Effector memory CD8-positive, alpha-beta T cell (primary cell): ENCODE data around the gene FXYD2.
"Not testable (repeated sequence)": the region's sequence is repeated elsewhere in the genome, so short reads cannot be mapped to it uniquely, and the experiment has no call there.

ENCODE experiments used
- ATAC-seq: fragments of 150-1000 bp; cut with Tn5 transposase; replicated peaks from 2 replicates; pipeline ENCODE4 v1.10.0; 2021; ENCODE audit warnings: mild to moderate bottlenecking, moderate library complexity
- DNase-seq, 3 experiments: peaks; one replicate each; pipeline ENCODE4 v3.0.0; 2021
- H3K27ac Mint-ChIP-seq, 2 donors: one replicate each; pipeline ENCODE4 v1.8.0; 2022; ENCODE audit warnings: mild to moderate bottlenecking in 2 of 2, mixed read lengths in 2 of 2, moderate library complexity in 2 of 2
- H3K27me3 Mint-ChIP-seq, 2 donors: one replicate each; pipeline ENCODE4 v1.8.0; 2022; ENCODE audit warnings: mixed read lengths in 2 of 2
- H3K36me3 Mint-ChIP-seq: one replicate; pipeline ENCODE4 v1.8.0; 2022; ENCODE audit warnings: mild to moderate bottlenecking, moderate library complexity, mixed read lengths; ENCODE audit not compliant: insufficient read depth
- H3K4me1 Mint-ChIP-seq, 2 donors: one replicate each; pipeline ENCODE4 v1.8.0; 2022; ENCODE audit warnings: low read depth in 2 of 2, mixed read lengths in 2 of 2
- H3K4me3 Mint-ChIP-seq, 2 donors: one replicate each; pipeline ENCODE4 v1.8.0; 2022; ENCODE audit warnings: mild to moderate bottlenecking in 2 of 2, mixed read lengths in 2 of 2, moderate library complexity in 2 of 2
- H3K9me3 Mint-ChIP-seq, 2 donors: one replicate each; pipeline ENCODE4 v1.8.0; 2022; ENCODE audit warnings: mixed read lengths in 2 of 2
- total RNA-seq, 9 experiments: gene quantifications; one replicate each; lab custom pipeline; 2026; lab: John Stamatoyannopoulos, UW

Gene FXYD2
- total RNA-seq: 0 to 7.3 (median 0.20) reads per million in 9 experiments

DNA sequence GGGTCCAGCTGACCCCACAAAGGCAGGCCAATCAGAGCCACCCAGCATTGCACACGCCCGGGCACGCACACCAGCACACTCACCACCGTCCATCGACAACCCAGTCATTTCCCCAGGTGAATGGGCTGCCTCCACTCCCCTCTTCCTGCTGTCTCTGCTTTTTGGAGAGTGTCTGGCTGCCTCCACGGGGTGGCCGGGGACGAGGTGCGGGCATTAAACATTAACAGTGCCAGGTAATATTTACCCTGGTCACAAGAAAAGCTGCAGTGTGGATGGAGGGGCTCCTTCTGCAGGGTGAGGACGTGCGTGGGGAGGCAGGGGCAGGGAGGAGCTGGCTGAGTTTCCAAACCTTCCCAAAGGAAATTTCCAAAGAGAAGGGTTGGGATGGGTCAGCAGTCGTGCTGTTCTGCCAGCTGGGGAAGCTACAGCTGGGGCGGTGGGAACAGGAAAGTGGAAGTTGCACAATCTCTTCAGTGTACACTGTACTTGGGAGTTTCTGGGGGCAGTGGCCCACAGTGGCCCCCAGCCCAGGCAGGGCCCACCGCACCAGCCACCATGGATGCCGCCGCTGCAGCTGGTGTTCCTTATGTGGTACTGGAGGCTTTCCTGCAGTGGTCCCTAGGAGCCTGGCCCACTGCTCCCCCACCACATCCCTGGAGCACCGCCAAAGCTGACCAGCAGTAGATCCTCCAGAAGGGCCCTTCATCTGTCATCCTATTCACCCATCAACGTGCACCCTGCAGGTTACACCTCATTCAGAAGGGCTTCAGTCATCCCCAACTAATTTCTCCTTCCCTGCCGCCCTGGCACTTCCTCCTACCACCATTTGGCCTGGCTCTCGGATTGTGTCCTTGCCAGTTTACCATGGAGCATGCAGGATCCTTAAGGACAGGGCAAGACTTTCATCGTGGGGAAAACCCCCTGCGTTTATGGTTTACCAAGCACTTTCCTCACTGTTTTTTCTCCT, at the start of gene FXYD2:
TSS of gene FXYD2 (minus strand) at position 174 of the 967 bp plus-strand sequence. CDS start at position 108, 66 bp downstream.
- peaks cover 6% of the 10 kb centered on the region for H3K36me3 Mint-ChIP-seq
- peaks cover 40 to 47% of the 10 kb centered on the region in 2 donors for H3K4me1 Mint-ChIP-seq
- DNase-seq (no peak), ATAC-seq (no peak)
- no peaks in the 10 kb centered on the region for H3K27me3 Mint-ChIP-seq
- H3K9me3 Mint-ChIP-seq: no peaks in the 10 kb centered on the region
- peak within 1 kb of the TSS; percentile 47 to 90 for H3K27ac Mint-ChIP-seq
- H3K4me3 Mint-ChIP-seq: peak within 1 kb of the TSS; percentile 7 to 12

DNA sequence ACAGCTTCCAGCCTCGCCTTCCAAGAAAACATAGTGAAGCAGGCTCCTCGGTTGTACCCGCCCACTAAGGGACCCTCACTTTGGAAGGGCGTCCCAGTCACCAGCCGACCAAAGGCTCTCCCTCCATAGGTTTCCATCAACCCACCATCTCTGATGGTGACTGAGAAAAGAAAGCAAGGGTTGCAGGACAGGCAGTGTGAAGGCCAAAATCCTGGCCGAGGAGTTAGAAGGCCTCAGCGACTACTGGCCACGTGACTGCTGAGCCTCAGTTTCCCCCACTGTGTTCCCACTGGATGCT, 49.2 kb upstream of the FXYD2 start:
- no peaks in the 10 kb centered on the region for H3K9me3 Mint-ChIP-seq
- H3K36me3 Mint-ChIP-seq: peaks cover 3% of the 10 kb centered on the region
- peaks cover 23 to 30% of the 10 kb centered on the region in 2 donors for H3K4me1 Mint-ChIP-seq
- DNase-seq (no peak), ATAC-seq (no peak)
- H3K4me3 Mint-ChIP-seq: no peak overlapping the region
- no peak overlapping the region for H3K27ac Mint-ChIP-seq
- H3K27me3 Mint-ChIP-seq: peaks cover 65 to 73% of the 10 kb centered on the region in 2 donors

DNA sequence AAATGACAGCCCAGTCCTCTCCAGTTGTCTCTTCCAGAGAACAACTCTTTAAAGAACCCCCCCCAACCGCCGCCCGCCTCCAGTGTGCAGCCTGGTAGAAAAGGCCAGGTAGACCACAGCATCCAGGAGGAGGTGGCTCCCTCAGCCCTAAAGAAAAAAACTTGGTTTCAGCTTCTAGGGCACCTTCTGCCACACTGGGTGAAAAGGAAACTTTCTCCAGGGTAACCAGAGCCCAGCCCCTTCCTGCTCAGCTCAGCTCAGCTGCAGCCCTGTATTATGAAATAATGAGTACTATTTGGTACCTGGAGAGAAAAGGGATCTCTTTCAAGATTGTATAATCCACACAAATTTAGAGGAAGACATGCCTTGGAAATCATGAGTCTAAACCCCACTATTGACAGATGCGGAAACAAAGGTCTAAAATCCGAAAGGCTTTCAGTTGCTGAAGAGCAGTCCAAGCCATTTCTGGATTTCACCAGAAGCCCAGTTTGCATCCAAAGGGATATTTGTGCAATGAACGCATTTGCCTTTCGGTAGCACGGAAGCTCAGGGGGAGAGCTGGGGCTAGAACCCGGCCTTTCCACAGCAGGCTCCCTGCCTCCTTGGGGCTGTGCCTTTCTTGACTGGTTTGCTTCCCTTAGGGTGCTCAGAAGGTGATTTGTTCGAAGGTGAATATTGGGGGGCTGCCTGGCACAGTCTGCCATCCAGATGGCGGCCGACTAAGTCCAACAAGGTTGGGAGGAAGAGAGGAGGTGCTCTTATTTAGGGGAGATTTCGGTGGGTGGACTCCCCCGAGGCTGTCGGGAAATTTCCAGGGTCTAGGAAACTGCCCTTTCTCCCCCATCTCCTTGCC, 48.7 kb upstream of the FXYD2 start:
- Mint-ChIP-seq H3K9me3 (no peaks in the 10 kb centered on the region), H3K27ac (no peak overlapping the region), H3K4me1 (peaks cover 23 to 30% of the 10 kb centered on the region in 2 donors), H3K36me3 (peaks cover 3% of the 10 kb centered on the region), H3K4me3 (peak overlapping the region in 1 of 2 donors; percentile 9), H3K27me3 (peaks cover 63 to 72% of the 10 kb centered on the region in 2 donors)
- no peak for DNase-seq
- ATAC-seq: peak; percentile 34

DNA sequence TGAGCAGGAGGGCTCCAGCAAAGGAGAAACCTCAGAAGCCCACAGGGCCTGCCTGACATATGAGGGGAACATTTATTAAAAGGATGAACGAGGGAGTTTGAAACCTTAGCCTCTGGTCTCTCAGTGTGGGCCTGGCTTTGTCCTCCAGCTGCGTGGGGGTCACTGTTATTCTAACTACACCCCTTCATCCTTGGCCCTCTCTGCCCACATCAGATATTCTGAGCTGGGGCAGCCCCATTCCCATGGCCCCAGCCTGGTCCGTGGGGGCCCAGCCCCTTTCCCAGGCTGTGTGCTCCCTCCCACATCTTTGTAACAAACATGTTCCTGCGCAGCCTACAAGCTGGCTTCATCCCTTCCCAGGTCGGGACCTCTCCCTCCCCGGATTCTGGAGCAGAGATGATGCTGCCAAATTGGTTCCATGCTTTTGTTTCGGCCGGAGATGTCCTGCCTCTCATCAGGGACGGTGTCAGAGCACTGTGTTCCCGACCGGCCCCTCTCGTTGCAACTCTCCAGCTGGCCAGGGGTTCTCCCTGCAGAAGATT, 47.9 kb upstream of the FXYD2 start:
- peaks cover 23 to 30% of the 10 kb centered on the region in 2 donors for H3K4me1 Mint-ChIP-seq
- peaks cover 3% of the 10 kb centered on the region for H3K36me3 Mint-ChIP-seq
- H3K27ac Mint-ChIP-seq: no peak overlapping the region
- no peak overlapping the region for H3K4me3 Mint-ChIP-seq
- no peak for ATAC-seq
- DNase-seq: no peak
- no peaks in the 10 kb centered on the region for H3K9me3 Mint-ChIP-seq
- H3K27me3 Mint-ChIP-seq: peaks cover 66 to 72% of the 10 kb centered on the region in 2 donors

DNA sequence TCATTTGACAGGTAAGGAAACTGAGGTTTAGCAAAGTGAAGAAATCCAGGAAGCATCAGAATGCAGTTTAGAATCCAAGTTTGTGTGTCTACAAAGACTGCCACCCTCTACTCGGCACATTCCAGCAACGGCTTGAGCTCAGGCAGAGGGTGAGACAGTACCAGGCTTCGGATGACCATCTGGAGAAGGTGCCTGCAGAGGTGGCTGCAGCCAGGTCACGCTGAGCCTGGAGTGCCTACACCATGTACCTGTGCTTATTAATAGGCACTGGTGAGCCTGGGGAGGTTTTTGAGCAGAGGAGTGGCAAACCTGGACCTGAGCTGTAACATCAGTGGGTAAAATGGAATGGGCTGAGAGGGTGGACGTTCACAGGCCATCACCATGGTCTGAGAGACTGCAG, 47.2 kb upstream of the FXYD2 start:
- no peak overlapping the region for H3K4me3 Mint-ChIP-seq
- H3K36me3 Mint-ChIP-seq: peaks cover 3% of the 10 kb centered on the region
- no peaks in the 10 kb centered on the region for H3K9me3 Mint-ChIP-seq
- H3K27ac Mint-ChIP-seq: no peak overlapping the region
- H3K4me1 Mint-ChIP-seq: peaks cover 23 to 28% of the 10 kb centered on the region in 2 donors
- ATAC-seq (no peak), DNase-seq (no peak)
- peaks cover 66 to 72% of the 10 kb centered on the region in 2 donors for H3K27me3 Mint-ChIP-seq

DNA sequence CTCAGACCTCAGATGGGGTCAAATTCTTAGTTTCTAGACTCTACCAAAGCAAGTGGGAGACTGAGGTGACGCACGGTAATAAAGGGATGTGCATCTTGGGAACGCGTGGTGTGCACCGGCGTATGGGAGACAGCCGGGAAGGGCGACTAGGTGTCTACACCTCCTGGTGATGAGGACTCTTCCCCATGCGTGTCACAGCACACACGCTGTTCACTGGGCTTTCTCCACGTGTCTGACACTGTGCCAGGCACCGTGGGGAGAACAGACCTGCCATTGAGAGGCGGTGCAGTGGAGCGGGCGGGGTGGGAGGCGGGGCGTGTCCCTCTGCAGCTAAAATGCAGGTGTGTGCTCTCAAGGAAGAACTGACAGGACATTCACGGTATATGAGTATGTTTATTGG, 46.6 kb upstream of the FXYD2 start:
- Mint-ChIP-seq H3K36me3 (peaks cover 2% of the 10 kb centered on the region), H3K9me3 (no peaks in the 10 kb centered on the region)
- ATAC-seq: no peak

DNA sequence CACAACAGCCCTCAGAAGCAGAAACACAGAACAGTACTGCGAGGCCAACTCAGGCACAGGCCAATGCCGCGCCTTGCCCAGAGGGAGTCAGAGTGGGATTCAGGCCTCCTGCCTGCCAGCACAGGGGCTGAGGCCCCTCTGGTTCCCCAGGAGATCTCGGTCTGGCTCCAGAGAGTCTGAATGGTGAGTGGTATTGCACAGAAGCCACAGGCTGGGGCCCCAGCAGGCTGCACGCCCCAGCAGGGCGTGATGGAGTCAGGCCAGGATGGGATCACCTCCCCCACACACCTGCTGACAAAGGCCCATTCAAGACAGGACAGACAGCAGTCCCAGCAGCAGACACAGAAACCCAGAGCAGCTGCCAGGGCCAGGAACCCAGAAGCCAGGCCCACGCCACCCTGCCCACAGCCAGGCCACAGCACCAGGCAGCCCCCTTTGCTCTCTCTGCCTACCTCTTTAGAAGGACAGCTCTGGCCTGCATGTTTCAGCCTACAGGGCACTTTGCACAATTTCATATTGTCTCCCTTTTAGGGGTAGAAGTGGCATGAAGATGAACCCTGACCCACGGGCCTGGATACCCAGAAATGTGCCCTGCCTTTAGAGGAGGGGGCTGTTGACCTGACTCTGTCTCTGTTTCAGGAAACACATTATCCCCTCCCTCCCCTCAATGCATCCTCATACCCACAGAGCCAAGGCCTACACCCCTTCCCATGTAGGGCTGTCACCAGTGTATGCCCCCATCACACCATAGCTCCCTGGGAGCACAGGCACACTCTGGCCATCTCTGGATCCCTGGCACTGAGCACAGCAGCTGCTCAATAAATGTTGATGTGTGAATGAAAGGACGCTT, 45.8 kb upstream of the FXYD2 start:
- ATAC-seq: no peak
- no peak overlapping the region for H3K27ac Mint-ChIP-seq

More for the DNA sequence above, 46.6 kb upstream of the FXYD2 start:
- no peak overlapping the region for H3K4me3 Mint-ChIP-seq
- DNase-seq: no peak
- H3K27ac Mint-ChIP-seq: no peak overlapping the region
- H3K4me1 Mint-ChIP-seq: peaks cover 20 to 24% of the 10 kb centered on the region in 2 donors
- H3K27me3 Mint-ChIP-seq: peaks cover 62 to 72% of the 10 kb centered on the region in 2 donors

DNA sequence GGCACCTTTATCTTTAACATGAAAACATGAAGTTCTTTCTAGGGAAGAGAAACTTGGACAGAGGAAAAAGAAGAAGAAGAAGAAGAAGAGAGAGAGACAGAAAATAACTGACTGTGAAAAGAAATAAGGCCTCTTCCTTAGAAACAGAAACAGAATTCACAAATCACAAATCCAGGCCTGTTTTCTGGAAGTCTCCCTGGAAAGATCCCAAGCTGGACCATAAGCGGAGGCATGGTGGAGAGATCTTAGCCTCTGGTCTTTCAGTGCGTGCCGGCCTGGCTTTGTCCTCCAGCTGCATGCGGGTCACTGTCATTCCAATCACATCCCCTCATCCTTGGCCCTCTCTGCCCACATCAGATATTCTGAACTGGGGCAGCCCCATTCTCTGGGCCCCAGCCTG, 45.1 kb upstream of the FXYD2 start:
- H3K27ac Mint-ChIP-seq: no peak overlapping the region
- no peak for ATAC-seq
- peaks cover 6 to 11% of the 10 kb centered on the region in 2 donors for H3K4me1 Mint-ChIP-seq
- H3K27me3 Mint-ChIP-seq: peaks cover 47 to 64% of the 10 kb centered on the region in 2 donors
- no peak for DNase-seq
- no peak overlapping the region for H3K4me3 Mint-ChIP-seq
- no peaks in the 10 kb centered on the region for H3K9me3 Mint-ChIP-seq
- H3K36me3 Mint-ChIP-seq: no peaks in the 10 kb centered on the region

More for the DNA sequence above, 45.8 kb upstream of the FXYD2 start:
- Mint-ChIP-seq H3K36me3 (no peaks in the 10 kb centered on the region), H3K9me3 (no peaks in the 10 kb centered on the region), H3K27me3 (peaks cover 54 to 71% of the 10 kb centered on the region in 2 donors), H3K4me3 (no peak overlapping the region), H3K4me1 (peaks cover 12 to 16% of the 10 kb centered on the region in 2 donors)
- DNase-seq: no peak

DNA sequence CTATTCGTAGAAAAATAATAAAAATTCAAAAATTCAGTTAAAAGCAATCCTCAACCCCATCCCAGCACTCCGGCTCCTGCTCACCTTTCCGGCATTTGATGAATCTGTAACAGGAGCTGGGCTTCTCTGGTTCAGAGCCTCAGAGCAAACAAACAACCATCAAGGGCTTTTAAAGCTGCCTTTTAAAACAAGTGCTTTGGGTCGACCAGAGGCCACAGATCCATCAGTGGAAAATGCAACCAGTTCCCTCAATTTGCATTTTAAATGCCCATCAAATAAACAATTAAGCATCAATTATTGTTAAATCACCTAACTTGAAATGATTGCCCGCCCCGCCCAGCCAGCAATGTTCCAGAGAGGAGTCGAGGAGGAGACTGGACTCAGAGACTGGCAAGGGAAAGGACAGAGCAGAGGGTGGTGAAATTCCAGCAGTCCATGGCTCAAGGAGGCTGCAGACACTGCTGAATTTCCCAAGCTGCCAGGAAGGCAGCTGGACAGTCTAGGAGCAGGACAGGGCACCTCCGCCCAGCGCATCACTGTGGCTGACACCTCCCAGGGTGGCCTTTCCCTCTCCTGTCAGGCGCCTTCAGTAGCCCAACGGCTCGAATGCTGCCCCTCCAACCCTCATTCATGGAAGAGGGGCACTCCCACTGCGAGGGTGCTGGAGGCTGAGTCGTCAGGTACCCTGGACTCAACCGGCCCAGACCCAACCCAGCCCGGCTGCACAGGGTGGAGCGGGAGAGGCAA, 44.4 kb upstream of the FXYD2 start:
- Mint-ChIP-seq H3K27ac (no peak overlapping the region), H3K4me1 (peaks cover 4 to 8% of the 10 kb centered on the region in 2 donors), H3K4me3 (no peak overlapping the region), H3K27me3 (peaks cover 41 to 57% of the 10 kb centered on the region in 2 donors), H3K9me3 (no peaks in the 10 kb centered on the region), H3K36me3 (no peaks in the 10 kb centered on the region)
- DNase-seq (no peak), ATAC-seq (no peak)

DNA sequence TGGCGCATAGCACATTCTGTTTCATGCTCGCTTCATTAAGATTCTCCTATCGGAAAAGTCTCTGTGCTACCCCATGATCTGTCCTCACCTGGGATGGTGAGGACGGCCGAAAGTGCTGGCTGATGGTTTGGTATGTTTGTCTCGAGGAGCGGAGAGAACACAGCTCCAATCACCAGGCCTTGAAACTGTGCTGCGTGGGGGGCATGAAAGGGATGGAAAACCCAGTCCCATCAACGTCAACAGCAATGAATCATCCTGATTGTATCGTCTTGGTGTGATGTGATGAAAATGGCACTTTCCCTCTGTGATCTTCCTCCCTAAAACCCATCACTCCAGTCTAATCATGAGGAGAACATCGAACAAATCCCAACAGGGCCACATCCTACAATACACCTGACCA, 43.5 kb upstream of the FXYD2 start:
- H3K27ac Mint-ChIP-seq: no peak overlapping the region
- H3K36me3 Mint-ChIP-seq: no peaks in the 10 kb centered on the region
- H3K4me1 Mint-ChIP-seq: peaks cover 0 to 5% of the 10 kb centered on the region in 2 donors
- no peaks in the 10 kb centered on the region for H3K9me3 Mint-ChIP-seq
- peaks cover 32 to 48% of the 10 kb centered on the region in 2 donors for H3K27me3 Mint-ChIP-seq
- DNase-seq (no peak), ATAC-seq (no peak)
- no peak overlapping the region for H3K4me3 Mint-ChIP-seq

DNA sequence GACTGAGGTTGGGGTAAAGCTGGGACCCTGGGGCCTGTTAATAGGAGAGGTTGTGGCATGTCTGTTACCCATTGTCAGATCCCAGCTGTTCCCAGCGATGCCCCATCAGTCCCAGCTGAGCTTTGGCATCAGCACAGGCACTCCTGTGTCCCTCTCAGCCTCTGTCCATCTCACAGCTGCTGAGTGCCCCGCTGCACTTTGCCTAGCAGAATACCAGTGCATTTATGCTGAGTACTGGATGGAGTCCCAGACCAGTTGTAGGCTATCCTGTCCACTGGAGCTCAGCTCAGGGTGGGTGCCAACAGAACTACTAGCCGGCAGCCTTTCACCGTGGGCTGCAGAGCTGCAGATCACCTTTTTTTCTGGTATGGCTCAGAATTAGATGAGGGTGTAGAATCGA, 42.0 kb upstream of the FXYD2 start:
- H3K4me1 Mint-ChIP-seq: peaks cover 0 to 4% of the 10 kb centered on the region in 2 donors
- ATAC-seq: no peak
- no peak overlapping the region for H3K27ac Mint-ChIP-seq

DNA sequence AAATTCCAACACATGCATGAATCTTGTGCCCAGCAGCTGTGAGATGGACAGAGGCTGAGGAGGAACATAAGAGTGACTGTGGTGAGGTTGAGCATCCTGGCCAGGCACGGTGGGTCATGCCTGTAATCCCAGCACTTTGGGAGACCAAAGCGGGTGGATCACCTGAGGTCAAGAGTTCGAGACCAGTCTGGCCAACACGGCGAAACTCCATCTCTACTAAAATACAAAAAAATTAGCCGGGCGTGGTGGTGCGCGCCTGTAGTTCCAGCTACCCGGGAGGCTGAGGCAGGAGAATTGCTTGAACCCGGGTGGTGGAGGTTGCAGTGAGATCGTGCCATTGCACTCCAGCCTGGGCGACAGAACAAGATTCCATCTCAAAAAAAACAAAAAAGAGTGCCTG, 41.0 kb upstream of the FXYD2 start:
- H3K9me3 Mint-ChIP-seq, H3K27ac Mint-ChIP-seq, ATAC-seq, H3K36me3 Mint-ChIP-seq, H3K4me3 Mint-ChIP-seq, H3K4me1 Mint-ChIP-seq, DNase-seq: not testable (repeated sequence)
- peaks cover 18 to 49% of the 10 kb centered on the region in 2 donors for H3K27me3 Mint-ChIP-seq

More for the DNA sequence above, 42.0 kb upstream of the FXYD2 start:
- H3K27me3 Mint-ChIP-seq: peaks cover 18 to 40% of the 10 kb centered on the region in 2 donors
- no peak overlapping the region for H3K4me3 Mint-ChIP-seq
- no peak for DNase-seq
- H3K9me3 Mint-ChIP-seq: no peaks in the 10 kb centered on the region
- H3K36me3 Mint-ChIP-seq: peaks cover 2% of the 10 kb centered on the region
